Body of pancreas (tissue), 4 donors: Measurements from ENCODE around the gene CFAP70. TPM values are rescaled to one million over a fixed set of nuclear protein-coding genes. Genes with fewer than 3 reads are reported as not detected.

Experiments
- ATAC-seq: fragments of 150-250 bp; one replicate; pipeline ENCODE4 v1.9.1; 2016
- DNase-seq, 4 donors: peaks; one replicate each; pipeline ENCODE4 v3.0.0-alpha.2; 2019
- H3K27ac ChIP-seq, 4 donors: fragments of 200-600 bp; sonication (generic); 1 replicate in 3 of 4; 2 replicates in 1 of 4; pipeline versions ENCODE4 v1.5.1 to v1.6.1; 2016 to 2019; ENCODE audit warnings: mild to moderate bottlenecking in 1 of 4, mixed read lengths in 1 of 4, moderate library complexity in 1 of 4
- H3K27me3 ChIP-seq, 2 donors: fragments of 200-600 bp; sonication (generic); one replicate each; pipeline ENCODE4 v1.6.0; 2016; ENCODE audit warnings: mild to moderate bottlenecking in 1 of 2
- H3K36me3 ChIP-seq, 2 donors: fragments of 200-600 bp; sonication (generic); replicated peaks in 1 of 2; 2 replicates each; pipeline ENCODE4 v1.5.1; 2016; ENCODE audit warnings: low read depth in 2 of 2; ENCODE audit not compliant: insufficient read depth in 1 of 2
- H3K4me1 ChIP-seq: fragments of 200-600 bp; sonication (generic); one replicate; pipeline ENCODE4 v1.6.0; 2016
- H3K4me3 ChIP-seq, 2 donors: fragments of 200-600 bp; sonication (generic); 1 replicate in 1 of 2; 2 replicates in 1 of 2; pipeline ENCODE4 v1.5.1; 2016 to 2019
- H3K9me3 ChIP-seq, 3 donors: fragments of 200-600 bp; sonication (generic); 1 replicate in 2 of 3; 2 replicates in 1 of 3; pipeline ENCODE4 v1.5.1; 2016
- POLR2A ChIP-seq, 3 donors: fragments of 450-650 bp; IDR thresholded peaks; one replicate each; pipeline ENCODE4 v1.6.1; 2016; ENCODE audit warnings: antibody characterized with exemption in 3 of 3, mild to moderate bottlenecking in 2 of 3
- WGBS, 2 donors: methylation state at CpG; one replicate each; pipeline ENCODE4 v1.1.5; 2017; 5-methylcytosine and 5-hydroxymethylcytosine counted together
- intact Hi-C: fragments of 100-400 bp; cut with DNase I; formaldehyde crosslinking; loops from one replicate; pipeline ENCODE4 v1.15.1; 2023
- total RNA-seq, 2 donors: library from RNA; depleted of rRNA; stranded (reverse); fragments of >200 nt; gene quantifications; one replicate each; pipeline ENCODE4 v1.1.0, GENCODE V29; 2016
- TF ChIP-seq, protein P1 (sequence below), 7 experiments: fragments of 450-650 bp in 4 of 7; fragments of 200-600 bp in 3 of 7; sonication (generic) in 3 of 7; IDR thresholded peaks; one replicate each; pipeline ENCODE4 v1.5.1; 2016 to 2019; ENCODE audit warnings: antibody characterized with exemption in 7 of 7

CFAP70 gene
- total RNA-seq, 2 donors from 2014 or later: 8.8 to 11.5 TPM

DNA sequence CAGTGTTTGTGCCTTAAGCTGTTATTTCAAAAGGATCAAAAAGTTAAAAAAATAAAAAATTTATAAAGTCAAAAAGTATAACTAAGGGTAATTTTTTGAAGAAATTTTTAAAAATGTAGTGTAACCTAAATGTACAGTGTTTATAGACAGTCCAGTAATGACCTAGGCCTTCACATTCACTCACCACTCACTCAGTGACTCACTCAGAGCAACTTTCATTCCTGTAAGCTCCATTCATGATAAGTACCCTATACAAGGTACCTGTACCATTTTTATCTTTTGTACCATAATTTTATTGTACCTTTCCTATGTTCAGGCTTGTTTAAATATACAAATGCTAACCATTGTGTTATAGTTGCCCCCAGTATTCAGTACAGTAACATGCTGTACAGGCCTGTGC lies 133.1 kb downstream of the CFAP70 start:
- TF ChIP-seq, protein P1, sequence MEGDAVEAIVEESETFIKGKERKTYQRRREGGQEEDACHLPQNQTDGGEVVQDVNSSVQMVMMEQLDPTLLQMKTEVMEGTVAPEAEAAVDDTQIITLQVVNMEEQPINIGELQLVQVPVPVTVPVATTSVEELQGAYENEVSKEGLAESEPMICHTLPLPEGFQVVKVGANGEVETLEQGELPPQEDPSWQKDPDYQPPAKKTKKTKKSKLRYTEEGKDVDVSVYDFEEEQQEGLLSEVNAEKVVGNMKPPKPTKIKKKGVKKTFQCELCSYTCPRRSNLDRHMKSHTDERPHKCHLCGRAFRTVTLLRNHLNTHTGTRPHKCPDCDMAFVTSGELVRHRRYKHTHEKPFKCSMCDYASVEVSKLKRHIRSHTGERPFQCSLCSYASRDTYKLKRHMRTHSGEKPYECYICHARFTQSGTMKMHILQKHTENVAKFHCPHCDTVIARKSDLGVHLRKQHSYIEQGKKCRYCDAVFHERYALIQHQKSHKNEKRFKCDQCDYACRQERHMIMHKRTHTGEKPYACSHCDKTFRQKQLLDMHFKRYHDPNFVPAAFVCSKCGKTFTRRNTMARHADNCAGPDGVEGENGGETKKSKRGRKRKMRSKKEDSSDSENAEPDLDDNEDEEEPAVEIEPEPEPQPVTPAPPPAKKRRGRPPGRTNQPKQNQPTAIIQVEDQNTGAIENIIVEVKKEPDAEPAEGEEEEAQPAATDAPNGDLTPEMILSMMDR (IDR thresholded peaks at IDR 0.05): no peak
- TF ChIP-seq POLR2A (IDR thresholded peaks at IDR 0.05): no peak
- Histone ChIP-seq H3K27me3 (no peaks in the 10 kb centered on the region), H3K4me3 (no peak overlapping the region), H3K36me3 (no peaks in the 10 kb centered on the region), H3K9me3 (no peaks in the 10 kb centered on the region), H3K27ac (no peak overlapping the region), H3K4me1 (no peaks in the 10 kb centered on the region)
- intact Hi-C loops: no loop called here
- ATAC-seq (no peak), DNase-seq (no peak)

DNA sequence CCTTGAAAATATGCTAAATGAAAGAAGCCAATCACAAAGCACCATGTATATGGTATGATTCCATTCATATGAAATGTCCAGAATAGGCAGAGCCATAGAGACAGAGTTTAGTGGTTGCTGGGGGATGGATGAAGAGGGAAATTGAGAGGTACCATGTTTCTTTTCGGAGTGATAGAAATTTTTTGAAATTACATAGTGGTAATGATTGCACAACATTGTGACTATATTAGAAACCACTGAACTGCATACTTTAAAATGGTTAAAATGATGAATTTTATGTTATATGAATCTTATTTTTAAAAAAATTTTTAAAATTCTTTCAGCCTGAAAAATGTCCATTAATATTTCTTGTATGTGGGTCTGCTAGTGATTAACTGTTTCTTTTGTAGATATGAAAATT lies 137.7 kb downstream of the CFAP70 start:
- H3K4me3 ChIP-seq: no peak overlapping the region
- intact Hi-C loops: no loop called here
- peaks cover 0 to 2% of the 10 kb centered on the region in 2 donors for H3K36me3 ChIP-seq
- H3K27ac ChIP-seq: no peak overlapping the region
- WGBS, 2 donors: 87 to 95% methylated on average over 1 of the region's 1 CpG
- no peaks in the 10 kb centered on the region for H3K27me3 ChIP-seq
- no peak for DNase-seq
- H3K4me1 ChIP-seq: no peaks in the 10 kb centered on the region
- ATAC-seq: no peak
- TF ChIP-seq, protein P1 (IDR thresholded peaks at IDR 0.05): no peak
- no peak for TF ChIP-seq POLR2A (IDR thresholded peaks at IDR 0.05)
- no peaks in the 10 kb centered on the region for H3K9me3 ChIP-seq

DNA sequence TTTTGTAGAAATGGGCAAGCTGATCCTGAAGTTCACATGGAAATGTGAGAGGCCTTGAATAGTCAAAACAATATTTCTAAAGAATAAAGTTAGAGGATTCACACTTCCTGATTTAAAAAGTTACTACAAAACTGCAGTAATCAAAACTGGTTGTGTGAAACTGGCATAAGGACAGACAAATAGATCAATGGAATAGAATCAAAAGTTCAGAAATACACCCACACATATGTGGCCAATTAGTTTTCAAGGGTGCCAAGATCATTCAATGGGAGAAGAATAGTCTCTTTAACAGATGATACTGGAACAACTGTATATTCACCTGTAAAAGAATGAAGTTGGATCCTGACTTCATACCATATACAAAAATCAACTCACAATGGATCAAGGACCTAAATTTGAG lies 139.3 kb downstream of the CFAP70 start:
- Histone ChIP-seq H3K27ac (no peak overlapping the region), H3K9me3 (no peaks in the 10 kb centered on the region), H3K4me1 (no peaks in the 10 kb centered on the region), H3K4me3 (no peak overlapping the region), H3K36me3 (peaks cover 0 to 2% of the 10 kb centered on the region in 2 donors), H3K27me3 (no peaks in the 10 kb centered on the region)
- intact Hi-C loops: no loop called here
- no peak for ATAC-seq
- DNase-seq: no peak
- no peak for TF ChIP-seq POLR2A (IDR thresholded peaks at IDR 0.05)
- TF ChIP-seq, protein P1 (IDR thresholded peaks at IDR 0.05): no peak

DNA sequence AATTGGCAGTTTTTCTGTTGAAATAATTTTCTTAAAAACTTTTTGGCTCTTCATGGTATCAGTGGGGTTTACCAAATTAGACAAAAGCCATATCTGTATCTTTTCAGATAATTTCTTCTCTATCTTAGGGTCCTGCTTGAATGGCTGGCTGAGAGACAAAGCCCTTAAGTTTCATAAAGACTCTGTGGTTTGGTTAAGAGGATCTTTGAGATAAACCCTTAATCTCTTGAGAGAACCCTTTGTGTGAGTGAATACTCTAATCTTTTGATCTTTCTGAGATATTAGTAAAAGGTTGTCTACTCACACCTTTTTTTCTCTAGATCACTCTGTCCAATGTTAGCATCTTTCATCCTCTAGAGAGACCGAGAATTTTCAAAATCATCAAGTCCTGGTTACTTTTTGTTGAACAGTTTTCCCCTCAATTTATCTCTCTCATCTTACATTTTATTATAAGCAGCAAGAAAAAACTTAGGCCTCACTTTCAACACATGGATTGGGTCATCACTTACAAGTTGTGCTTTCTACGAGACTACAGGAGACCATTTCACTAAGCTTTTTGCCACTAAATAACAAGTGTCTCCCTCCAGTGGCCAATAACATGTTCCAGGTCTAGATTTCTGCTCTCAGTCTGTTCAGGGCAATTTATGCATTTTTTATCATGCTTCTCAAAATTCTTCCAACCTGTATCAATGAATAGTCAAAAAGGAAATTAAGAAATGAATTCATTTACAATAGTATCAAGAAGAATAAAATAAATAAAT lies 140.1 kb downstream of the CFAP70 start:
- H3K4me3 ChIP-seq: no peak overlapping the region
- intact Hi-C loops: no loop called here
- H3K27ac ChIP-seq: no peak overlapping the region
- ATAC-seq: no peak
- WGBS, 2 donors: 87 to 95% methylated on average over 2 of the region's 2 CpGs
- DNase-seq: no peak
- H3K36me3 ChIP-seq: peaks cover 0 to 2% of the 10 kb centered on the region in 2 donors
- TF ChIP-seq, protein P1 (IDR thresholded peaks at IDR 0.05): peak in 1 of 7 experiments; percentile 17
- no peak for TF ChIP-seq POLR2A (IDR thresholded peaks at IDR 0.05)
- no peaks in the 10 kb centered on the region for H3K27me3 ChIP-seq
- no peaks in the 10 kb centered on the region for H3K9me3 ChIP-seq
- H3K4me1 ChIP-seq: no peaks in the 10 kb centered on the region

DNA sequence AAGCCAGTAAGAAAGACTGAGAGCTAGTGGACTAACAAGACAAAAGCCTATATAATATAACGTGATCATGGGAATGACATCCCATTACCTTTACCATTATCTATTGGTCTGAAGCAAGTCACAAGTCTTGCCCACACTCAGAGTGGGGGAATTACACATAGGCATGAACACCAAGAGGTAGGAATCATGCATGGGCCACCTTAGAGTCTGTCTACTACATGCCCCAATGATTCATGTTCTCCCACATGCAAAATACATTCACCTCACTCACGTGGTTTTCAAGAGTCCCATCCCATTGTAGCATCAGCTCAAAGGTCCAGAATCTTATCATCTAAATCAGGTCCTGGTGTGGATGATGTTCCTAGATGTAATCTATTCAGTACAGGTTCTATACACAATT lies 141.0 kb downstream of the CFAP70 start:
- no peak for ATAC-seq
- 91 to 94% methylated on average over 2 of the region's 2 CpGs for WGBS, 2 donors
- no peak for TF ChIP-seq POLR2A (IDR thresholded peaks at IDR 0.05)
- DNase-seq: no peak
- intact Hi-C loops: no loop called here
- no peaks in the 10 kb centered on the region for H3K9me3 ChIP-seq
- H3K4me1 ChIP-seq: no peaks in the 10 kb centered on the region
- peaks cover 0 to 2% of the 10 kb centered on the region in 2 donors for H3K36me3 ChIP-seq
- H3K4me3 ChIP-seq: no peak overlapping the region
- H3K27ac ChIP-seq: no peak overlapping the region
- no peaks in the 10 kb centered on the region for H3K27me3 ChIP-seq
